Frontal cortex (tissue), 1 donor: ENCODE results near the gene CDKL2. TPM values are rescaled to one million over a fixed set of nuclear protein-coding genes. Genes with fewer than 3 reads are reported as not detected.

ENCODE experiments used
- small RNA-seq: library from RNA; depleted of rRNA; stranded (forward); fragments of <200 nt; gene quantifications from one replicate; pipeline ENCODE3, GENCODE V24; 2014
- total RNA-seq: library from RNA; depleted of rRNA; stranded (reverse); fragments of >200 nt; gene quantifications from one replicate; pipeline ENCODE4 v1.2.3, GENCODE V29; 2014

CDKL2 gene
- total RNA-seq, 1 donor from 2014 or later, result 60.7 TPM

Small RNA genes lying within 50 kb of the gene (small RNA-seq; reads per million reads assigned to genes)
- gene RF00019, result not detected

Other genes with a start within 250 kb of the CDKL2 start
- 48.5 TPM for gene RCHY1, start 116.1 kb downstream of the CDKL2 start, total RNA-seq
- gene THAP6, start 116.1 kb downstream of the CDKL2 start, total RNA-seq, result 13.0 TPM
- gene ODAPH, start 74.5 kb downstream of the CDKL2 start, total RNA-seq, result not detected
- gene G3BP2, start 42.9 kb upstream of the CDKL2 start, total RNA-seq, result 472 TPM
- gene USO1, start 94.0 kb upstream of the CDKL2 start, total RNA-seq, result 48.9 TPM